ENCODE measurements around the gene TTLL11. TPM values are rescaled to one million over a fixed set of nuclear protein-coding genes. Genes with fewer than 3 reads are reported as not detected.

Gene TTLL11
- total RNA-seq, 6 experiments from 2014 or later = 3.2 to 5.2 (median 4.1) TPM

DNA sequence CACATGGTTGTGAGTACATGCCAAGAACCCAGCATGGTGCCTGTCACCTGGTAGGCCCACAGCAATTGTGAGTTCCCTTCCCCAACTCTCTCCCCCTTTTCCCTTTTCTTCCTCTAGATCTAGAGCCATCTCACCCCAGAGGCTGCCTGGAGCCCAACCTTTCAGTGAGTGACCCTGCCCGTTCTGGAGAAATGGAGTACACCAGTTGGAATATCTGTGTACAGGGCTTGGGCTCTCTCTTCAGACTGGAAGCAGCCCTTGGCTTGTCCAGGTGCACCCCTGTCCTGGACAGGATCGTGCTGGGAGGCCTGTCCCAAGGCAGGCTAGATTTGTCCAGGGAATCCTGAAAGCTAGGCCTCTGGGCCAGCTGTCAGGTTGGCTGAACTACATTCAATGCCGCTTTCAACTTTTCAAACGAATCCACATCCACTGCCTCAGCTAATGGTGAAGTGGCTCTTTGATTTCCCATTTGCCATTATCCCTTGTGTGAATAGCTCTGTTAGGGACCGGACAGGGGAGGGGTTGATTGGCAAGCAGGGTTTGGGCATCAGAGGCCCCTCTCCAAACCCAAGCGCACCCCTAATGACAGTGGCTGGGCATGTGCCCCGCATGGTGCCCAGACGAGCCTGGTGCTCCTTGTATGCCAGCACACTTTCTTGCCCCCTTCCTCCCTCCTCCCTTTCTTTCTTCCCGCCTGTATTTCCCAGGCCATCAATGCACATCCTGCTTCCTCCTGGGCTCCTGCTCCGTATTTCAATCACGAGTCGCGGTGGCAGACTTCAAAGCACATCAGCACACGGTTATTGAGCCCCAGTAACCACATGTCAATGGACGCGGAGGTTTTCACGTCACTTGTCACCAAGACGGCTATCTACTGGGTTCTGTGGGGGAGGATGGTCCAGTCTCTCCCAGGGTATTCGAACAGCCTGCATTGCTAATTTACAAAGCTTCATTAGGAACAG is 230.5 kb downstream of the TTLL11 start:
- Histone ChIP-seq H3K9me3 (no peaks in the 10 kb centered on the region), H3K27ac (no peak overlapping the region), H3K4me3 (no peak overlapping the region), H3K27me3 (no peaks in the 10 kb centered on the region), H3K4me1 (peaks cover 0 to 11% (median 0%) of the 10 kb centered on the region in 4 donors), H3K36me3 (no peaks in the 10 kb centered on the region)
- no peak for ATAC-seq
- 85% methylated on average over 14 of the region's 19 CpGs for WGBS (ENCODE audit: insufficient coverage, low coverage, low lambda C conversion rate, missing lambda C conversion rate)
- intact Hi-C loops (cut with DNase I) = no loop called here
- TF ChIP-seq POLR2A (IDR thresholded peaks at IDR 0.05) (no peak), CTCF (IDR thresholded peaks at IDR 0.05) (no peak)
- DNase-seq = peak in 1 of 3 donors; percentile 34

DNA sequence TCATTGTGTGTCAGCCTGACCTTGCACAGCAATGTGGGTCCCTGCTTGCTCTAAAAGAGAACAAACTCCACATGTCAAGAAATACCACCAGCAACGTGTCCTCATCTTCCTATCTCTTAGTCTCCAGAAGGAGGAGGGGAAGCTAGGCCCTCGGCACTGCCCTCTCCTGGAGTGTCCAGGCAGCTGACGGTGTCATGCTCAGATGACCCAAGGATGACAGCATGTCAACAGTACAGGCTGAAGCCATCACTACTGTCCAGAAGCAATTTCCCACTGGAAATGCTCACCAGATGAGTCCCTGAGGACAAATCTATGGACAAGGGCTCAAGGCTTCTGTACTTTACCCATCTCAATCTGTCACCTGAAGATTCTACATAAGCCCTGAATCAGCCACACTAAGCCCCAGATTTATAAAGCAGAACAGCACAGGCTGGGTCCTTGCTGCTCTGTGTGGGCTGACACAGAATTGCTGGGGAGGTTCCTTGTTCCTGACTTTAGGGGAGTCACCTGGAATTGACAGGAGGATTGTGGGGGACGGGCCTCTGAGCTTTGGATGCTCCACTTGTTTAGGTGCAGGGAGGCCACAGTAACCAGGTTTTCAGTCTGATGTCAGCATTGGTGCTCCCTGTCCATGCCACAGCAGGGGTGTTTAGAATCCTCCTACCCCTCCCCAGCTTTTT is 231.5 kb downstream of the TTLL11 start:
- ATAC-seq = peak; percentile 89 to 96 (median 93)
- H3K4me3 ChIP-seq = no peak overlapping the region
- peaks cover 0 to 11% (median 0%) of the 10 kb centered on the region in 4 donors for H3K4me1 ChIP-seq
- peak; percentile 39 to 62 (median 52) for TF ChIP-seq CTCF (IDR thresholded peaks at IDR 0.05)
- no peak for TF ChIP-seq POLR2A (IDR thresholded peaks at IDR 0.05)
- peak; percentile 50 to 67 (median 60) for DNase-seq
- intact Hi-C loops (cut with DNase I) = no loop called here
- no peaks in the 10 kb centered on the region for H3K27me3 ChIP-seq
- H3K9me3 ChIP-seq = no peaks in the 10 kb centered on the region
- no peaks in the 10 kb centered on the region for H3K36me3 ChIP-seq
- H3K27ac ChIP-seq = no peak overlapping the region
- 34% methylated on average over 2 of the region's 4 CpGs for WGBS (ENCODE audit: insufficient coverage, low coverage, low lambda C conversion rate, missing lambda C conversion rate)

GRCh38 chr9:121860744-121861143 is 232.4 kb downstream of the TTLL11 start:
- Histone ChIP-seq H3K36me3 (no peaks in the 10 kb centered on the region), H3K4me3 (no peak overlapping the region), H3K27me3 (no peaks in the 10 kb centered on the region), H3K4me1 (peaks cover 0 to 11% (median 0%) of the 10 kb centered on the region in 4 donors), H3K9me3 (no peaks in the 10 kb centered on the region), H3K27ac (no peak overlapping the region)
- peak; percentile 64 to 87 (median 76) for ATAC-seq
- peak; percentile 56 to 68 (median 65) for DNase-seq
- TF ChIP-seq CTCF (IDR thresholded peaks at IDR 0.05) (no peak), POLR2A (IDR thresholded peaks at IDR 0.05) (no peak)
- 30% methylated on average over 2 of the region's 2 CpGs for WGBS (ENCODE audit: insufficient coverage, low coverage, low lambda C conversion rate, missing lambda C conversion rate)
- intact Hi-C loops (cut with DNase I) = no loop called here

- WGBS (ENCODE audit: insufficient coverage, low coverage, low lambda C conversion rate, missing lambda C conversion rate) = no CpG with 5 or more reads among the region's 3 CpGs
- Histone ChIP-seq H3K4me3 (no peak overlapping the region), H3K4me1 (peaks cover 0 to 11% (median 0%) of the 10 kb centered on the region in 4 donors), H3K27ac (no peak overlapping the region), H3K36me3 (no peaks in the 10 kb centered on the region), H3K27me3 (no peaks in the 10 kb centered on the region), H3K9me3 (no peaks in the 10 kb centered on the region)
- DNase-seq (peak in 1 of 3 donors; percentile 37), ATAC-seq (no peak)
- intact Hi-C loops (cut with DNase I) = no loop called here
- no peak for TF ChIP-seq CTCF (IDR thresholded peaks at IDR 0.05)
- TF ChIP-seq POLR2A (IDR thresholded peaks at IDR 0.05) = no peak
Measured at GRCh38 chr9:121860213-121860612, 232.9 kb downstream of the TTLL11 start.

Data from right lobe of liver (tissue), 6 donors.